HUES64 (cell line): ENCODE measurements around the gene NFE2L2.
"Not testable (repeated sequence)": the region's sequence is repeated elsewhere in the genome, so short reads cannot be mapped to it uniquely, and the experiment has no call there.

Experiments used
- H3K27ac ChIP-seq: 2 replicates; pipeline ENCODE4 v1.7.0; 2013; ENCODE audit warnings: low read depth, low read length, inconsistent platforms
- H3K27me3 ChIP-seq: 2 replicates; pipeline ENCODE4 v1.6.1; 2013; ENCODE audit warnings: mild to moderate bottlenecking, low read length; ENCODE audit not compliant: insufficient read depth
- H3K36me3 ChIP-seq: 2 replicates; pipeline ENCODE4 v1.6.1; 2013; ENCODE audit warnings: mild to moderate bottlenecking, low read length; ENCODE audit not compliant: insufficient read depth
- H3K4me1 ChIP-seq: 2 replicates; pipeline ENCODE4 v1.6.1; 2013; ENCODE audit warnings: mild to moderate bottlenecking, low read length, moderate library complexity; ENCODE audit not compliant: insufficient read depth
- H3K4me3 ChIP-seq: 2 replicates; pipeline ENCODE4 v1.5.1; 2013; ENCODE audit warnings: mild to moderate bottlenecking, low read length, moderate library complexity
- H3K9ac ChIP-seq: 2 replicates; pipeline ENCODE4 v1.6.1; 2013; ENCODE audit warnings: mild to moderate bottlenecking, low read depth, low read length
- H3K9me3 ChIP-seq: 2 replicates; pipeline ENCODE4 v1.6.1; 2013; ENCODE audit warnings: low read depth, low read length; ENCODE audit not compliant: insufficient read depth
- WGBS: fragments of 150-250, 120-280 bp; methylation state at CpG from one replicate; pipeline ENCODE4 v1.1.7; 2013; ENCODE audit warnings: missing lambda C conversion rate; 5-methylcytosine and 5-hydroxymethylcytosine counted together

NFE2L2 gene

DNA sequence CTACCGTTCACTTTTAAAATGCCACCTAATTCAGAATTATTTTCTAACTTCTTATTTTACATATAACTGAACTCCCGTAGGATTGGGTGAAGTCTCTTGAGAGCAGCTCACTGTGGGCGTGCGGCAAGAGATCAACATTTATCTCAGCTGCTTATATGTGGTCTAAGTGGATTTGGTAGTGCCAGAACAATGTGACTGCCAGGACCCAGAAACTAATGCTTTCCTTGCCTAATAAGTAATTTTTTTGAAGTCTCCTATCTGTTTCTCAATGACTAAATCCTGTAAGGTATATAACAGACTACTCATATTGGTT, 11.2 kb upstream of the NFE2L2 start:
- H3K4me3 ChIP-seq, result no peak overlapping the region

DNA sequence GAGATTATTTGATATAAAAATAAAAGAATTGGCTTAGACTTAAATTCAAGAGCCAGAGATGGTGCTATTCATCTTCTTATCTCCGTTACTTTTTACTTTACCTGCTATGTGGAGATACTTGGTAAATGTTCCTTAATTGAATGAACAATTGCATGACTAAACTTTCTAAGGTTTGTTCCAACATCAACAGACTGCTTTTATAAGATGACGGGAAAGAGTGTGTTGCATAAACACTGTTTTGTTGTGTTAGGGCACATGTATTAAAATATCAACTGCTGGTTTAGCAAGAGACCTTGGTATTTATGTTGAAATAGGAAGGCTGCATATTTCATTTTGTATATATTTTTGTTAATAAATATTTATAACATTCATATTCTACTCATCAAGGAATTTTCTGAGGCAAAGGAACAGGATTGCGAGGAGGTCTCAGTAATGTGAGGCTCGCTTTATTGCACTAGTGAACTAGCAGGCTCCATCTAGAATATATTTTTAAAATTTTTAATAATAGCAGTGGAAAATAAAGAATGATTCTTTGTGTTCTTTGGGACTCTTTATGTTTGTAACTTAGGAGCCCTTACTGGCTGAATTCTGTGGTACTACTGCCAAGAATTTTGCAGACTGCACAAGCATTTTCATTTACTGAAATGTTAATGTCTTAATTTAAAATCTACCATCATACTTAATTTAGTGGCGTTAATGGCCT, 10.7 kb upstream of the NFE2L2 start:
- Histone ChIP-seq H3K36me3 (no peaks in the 10 kb centered on the region), H3K27me3 (no peaks in the 10 kb centered on the region), H3K4me3 (no peak overlapping the region), H3K9ac (no peak overlapping the region), H3K9me3 (no peaks in the 10 kb centered on the region), H3K27ac (no peak overlapping the region), H3K4me1 (peaks cover 12% of the 10 kb centered on the region)
- 95% methylated on average over 5 of the region's 5 CpGs for WGBS

More for the DNA sequence above, 11.2 kb upstream of the NFE2L2 start:
- Histone ChIP-seq H3K4me1 (peaks cover 12% of the 10 kb centered on the region), H3K27ac (no peak overlapping the region), H3K9me3 (no peaks in the 10 kb centered on the region), H3K9ac (no peak overlapping the region), H3K36me3 (no peaks in the 10 kb centered on the region), H3K27me3 (no peaks in the 10 kb centered on the region)
- 87% methylated on average over 4 of the region's 4 CpGs for WGBS

DNA sequence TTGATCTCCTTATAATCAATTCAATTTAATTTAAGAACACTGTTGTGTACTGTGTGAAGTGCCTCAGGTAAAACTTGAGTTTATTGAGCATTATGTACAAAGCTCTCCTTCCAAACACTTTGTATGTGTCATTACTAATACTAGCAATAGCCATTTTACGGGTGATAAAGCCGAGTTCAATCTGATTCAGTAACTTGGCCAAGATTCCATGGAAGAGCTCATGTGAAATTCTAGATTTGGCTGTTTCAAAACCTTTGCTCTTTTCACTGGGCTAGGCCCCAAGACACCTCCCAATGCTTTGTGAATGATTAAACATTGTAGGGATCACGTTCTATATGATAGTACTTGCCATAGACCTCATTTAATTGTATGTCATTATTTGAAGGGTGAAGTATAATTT, 8.9 kb upstream of the NFE2L2 start:
- no peak overlapping the region for H3K4me3 ChIP-seq
- H3K27ac ChIP-seq, result no peak overlapping the region
- H3K4me1 ChIP-seq, result peaks cover 12% of the 10 kb centered on the region
- no peaks in the 10 kb centered on the region for H3K9me3 ChIP-seq
- no peak overlapping the region for H3K9ac ChIP-seq
- WGBS, result 93% methylated on average over 3 of the region's 3 CpGs
- H3K27me3 ChIP-seq, result no peaks in the 10 kb centered on the region
- no peaks in the 10 kb centered on the region for H3K36me3 ChIP-seq

DNA sequence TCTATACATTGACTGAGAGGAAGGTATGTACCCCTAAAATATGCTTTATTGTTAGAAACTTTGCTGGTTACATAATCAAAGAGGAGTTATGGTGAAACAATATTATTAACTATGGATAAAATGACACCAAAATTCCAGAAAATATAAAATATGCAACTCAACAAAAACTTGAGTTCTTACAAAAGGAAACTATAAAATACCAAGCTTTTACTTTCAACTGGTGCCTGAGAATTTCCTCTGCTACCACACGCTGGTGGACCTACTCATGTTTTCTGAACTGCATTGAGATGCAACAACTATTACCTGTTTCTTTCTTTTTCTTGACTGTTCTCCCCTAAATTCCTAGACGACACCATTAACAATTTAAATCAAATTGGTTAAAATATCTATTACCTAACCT, 8.2 kb upstream of the NFE2L2 start:
- no peak overlapping the region for H3K4me3 ChIP-seq
- WGBS, result 49% methylated on average over 2 of the region's 2 CpGs
- H3K27me3 ChIP-seq, result no peaks in the 10 kb centered on the region
- H3K9ac ChIP-seq, result no peak overlapping the region
- no peaks in the 10 kb centered on the region for H3K9me3 ChIP-seq
- no peaks in the 10 kb centered on the region for H3K36me3 ChIP-seq
- peak overlapping the region; percentile 33; the same call in 1 of the 2 replicates for H3K27ac ChIP-seq
- H3K4me1 ChIP-seq, result peaks cover 12% of the 10 kb centered on the region

DNA sequence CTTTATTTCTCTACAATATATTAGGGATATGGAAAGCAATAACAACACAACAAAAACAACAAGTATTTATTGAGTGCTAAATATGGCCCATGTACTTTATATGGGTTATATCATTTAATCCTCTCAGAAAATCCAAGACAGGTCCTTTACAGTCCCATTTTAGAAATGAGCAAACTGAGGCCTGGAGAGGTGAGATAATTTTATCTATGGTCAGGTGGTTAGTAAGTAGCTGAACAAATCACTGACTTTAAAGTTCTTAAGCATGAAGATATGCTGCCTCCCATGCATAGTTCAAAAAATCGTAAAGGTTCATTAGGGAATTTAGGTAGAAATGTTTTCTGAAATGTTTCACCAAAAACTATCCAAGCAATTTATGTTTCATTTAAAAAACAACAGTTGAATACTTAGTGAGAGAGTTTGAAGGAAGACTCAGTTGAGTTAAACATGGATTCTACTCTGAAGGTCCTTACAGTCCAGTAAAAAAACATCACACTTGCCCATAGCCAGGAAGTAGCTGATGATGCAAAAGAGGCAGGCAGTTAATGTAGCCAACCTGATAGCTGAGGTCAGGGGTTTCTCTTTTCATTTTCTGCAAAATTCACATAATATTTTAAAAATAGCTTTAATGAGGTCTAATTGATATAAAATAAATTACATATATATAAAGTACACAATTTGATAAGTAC, 7.6 kb upstream of the NFE2L2 start:
- H3K27me3 ChIP-seq, result no peaks in the 10 kb centered on the region
- WGBS, result no CpG with 5 or more reads among the region's 1 CpG
- H3K27ac ChIP-seq, result no peak overlapping the region
- peaks cover 12% of the 10 kb centered on the region for H3K4me1 ChIP-seq
- H3K36me3 ChIP-seq, result no peaks in the 10 kb centered on the region
- no peaks in the 10 kb centered on the region for H3K9me3 ChIP-seq
- H3K4me3 ChIP-seq, result no peak overlapping the region
- no peak overlapping the region for H3K9ac ChIP-seq

DNA sequence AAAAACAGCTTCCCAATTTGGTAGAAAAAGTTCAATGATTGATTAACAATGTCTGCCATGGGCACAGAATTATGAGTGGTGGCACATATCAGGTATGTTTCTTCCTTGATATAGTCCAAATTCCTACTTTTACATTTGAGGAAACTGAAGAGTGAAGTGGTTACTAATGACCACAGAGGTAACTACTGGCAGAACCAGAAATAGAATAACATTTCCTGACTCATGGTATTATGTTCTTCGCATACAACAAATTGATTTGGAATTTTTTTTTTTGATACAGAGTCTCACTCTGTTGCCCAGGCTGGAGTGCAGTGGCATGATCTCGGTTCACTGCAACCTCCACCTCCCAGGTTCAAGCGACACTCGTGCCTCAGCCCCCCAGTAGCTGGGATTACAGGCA, 6.0 kb upstream of the NFE2L2 start:
- no peak overlapping the region for H3K4me3 ChIP-seq
- 95% methylated on average over 4 of the region's 4 CpGs for WGBS
- H3K9ac ChIP-seq, result no peak overlapping the region
- no peaks in the 10 kb centered on the region for H3K27me3 ChIP-seq
- no peak overlapping the region for H3K27ac ChIP-seq
- peaks cover 23% of the 10 kb centered on the region for H3K4me1 ChIP-seq
- H3K9me3 ChIP-seq, result no peaks in the 10 kb centered on the region
- no peaks in the 10 kb centered on the region for H3K36me3 ChIP-seq

DNA sequence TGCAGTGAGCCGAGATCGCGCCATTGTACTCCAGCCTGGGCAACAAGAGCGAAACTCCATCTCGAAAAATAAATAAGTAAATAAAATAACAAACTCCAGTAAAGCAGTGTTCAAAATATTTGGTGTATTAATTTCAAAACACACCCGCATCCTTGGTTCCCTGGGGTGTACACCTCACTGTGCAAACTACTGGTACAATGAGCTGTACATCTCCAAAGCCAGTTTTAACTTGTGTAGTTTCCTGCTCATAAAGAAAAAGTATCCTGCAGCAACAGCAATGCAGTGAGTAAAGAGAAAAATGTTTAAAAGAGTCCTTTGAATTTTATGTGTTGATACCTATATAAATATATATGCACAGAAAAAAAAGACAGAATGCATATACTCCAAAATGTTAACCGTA, 4.4 kb upstream of the NFE2L2 start:
- Histone ChIP-seq H3K4me3 (no peak overlapping the region), H3K27ac (no peak overlapping the region), H3K9ac (no peak overlapping the region), H3K27me3 (no peaks in the 10 kb centered on the region), H3K4me1 (peaks cover 27% of the 10 kb centered on the region), H3K36me3 (no peaks in the 10 kb centered on the region), H3K9me3 (no peaks in the 10 kb centered on the region)
- 94% methylated on average over 4 of the region's 7 CpGs for WGBS

DNA sequence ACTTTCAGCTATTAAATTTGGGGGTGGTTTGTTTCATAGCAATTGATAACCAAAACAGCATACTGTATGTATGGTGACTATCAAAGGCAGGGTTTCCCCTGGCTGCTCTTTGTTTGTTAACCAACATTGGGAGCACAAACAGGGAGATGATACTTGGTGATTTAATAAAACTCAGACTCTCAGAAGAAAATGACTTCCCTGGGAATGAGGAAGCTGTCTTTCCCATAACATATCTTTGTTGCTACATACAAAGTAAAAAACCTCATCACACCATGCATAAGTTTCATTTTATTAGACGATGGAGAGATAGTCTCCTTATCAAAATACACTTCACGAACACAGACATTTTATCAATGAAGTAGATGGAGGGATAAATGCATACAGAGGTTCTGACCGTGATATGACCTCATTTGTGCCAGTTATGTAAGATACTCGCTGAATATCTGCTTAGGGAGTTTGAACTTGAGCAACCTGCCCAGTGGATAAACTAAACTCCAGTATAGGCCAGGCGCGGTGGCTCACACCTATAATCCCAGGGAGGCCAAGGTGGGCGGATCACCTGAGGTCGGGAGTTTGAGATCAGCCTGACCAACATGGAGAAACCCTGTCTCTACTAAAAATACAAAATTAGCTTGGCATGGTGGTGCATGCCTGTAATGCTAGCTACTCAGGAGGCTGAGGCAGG, 3.8 kb upstream of the NFE2L2 start:
- Histone ChIP-seq H3K9ac (no peak overlapping the region), H3K4me3 (no peak overlapping the region), H3K27ac (no peak overlapping the region), H3K4me1 (peaks cover 26% of the 10 kb centered on the region), H3K36me3 (no peaks in the 10 kb centered on the region), H3K27me3 (no peaks in the 10 kb centered on the region), H3K9me3 (no peaks in the 10 kb centered on the region)
- WGBS, result 92% methylated on average over 6 of the region's 8 CpGs

DNA sequence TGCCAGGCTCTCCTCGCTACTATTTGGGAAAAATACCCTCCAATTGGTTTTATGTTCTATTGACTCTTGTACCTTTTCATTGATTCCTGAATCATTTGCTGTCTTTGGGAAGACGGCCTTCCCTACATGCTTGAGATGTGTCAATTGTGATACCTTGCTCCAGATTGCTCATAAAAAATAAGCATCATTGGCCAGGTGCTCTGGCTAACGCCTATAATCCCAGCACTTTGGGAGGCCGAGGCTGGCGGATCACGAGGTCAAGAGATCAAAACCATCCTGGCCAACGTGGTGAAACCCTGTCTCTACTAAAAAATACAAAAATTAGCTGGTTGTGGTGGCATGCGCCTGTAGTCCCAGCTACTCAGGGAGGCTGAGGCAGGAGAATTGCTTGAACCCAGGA, 2.4 kb upstream of the NFE2L2 start:
- H3K4me3 ChIP-seq, H3K27me3 ChIP-seq: not testable (repeated sequence)
- WGBS, result 95% methylated on average over 8 of the region's 8 CpGs

DNA sequence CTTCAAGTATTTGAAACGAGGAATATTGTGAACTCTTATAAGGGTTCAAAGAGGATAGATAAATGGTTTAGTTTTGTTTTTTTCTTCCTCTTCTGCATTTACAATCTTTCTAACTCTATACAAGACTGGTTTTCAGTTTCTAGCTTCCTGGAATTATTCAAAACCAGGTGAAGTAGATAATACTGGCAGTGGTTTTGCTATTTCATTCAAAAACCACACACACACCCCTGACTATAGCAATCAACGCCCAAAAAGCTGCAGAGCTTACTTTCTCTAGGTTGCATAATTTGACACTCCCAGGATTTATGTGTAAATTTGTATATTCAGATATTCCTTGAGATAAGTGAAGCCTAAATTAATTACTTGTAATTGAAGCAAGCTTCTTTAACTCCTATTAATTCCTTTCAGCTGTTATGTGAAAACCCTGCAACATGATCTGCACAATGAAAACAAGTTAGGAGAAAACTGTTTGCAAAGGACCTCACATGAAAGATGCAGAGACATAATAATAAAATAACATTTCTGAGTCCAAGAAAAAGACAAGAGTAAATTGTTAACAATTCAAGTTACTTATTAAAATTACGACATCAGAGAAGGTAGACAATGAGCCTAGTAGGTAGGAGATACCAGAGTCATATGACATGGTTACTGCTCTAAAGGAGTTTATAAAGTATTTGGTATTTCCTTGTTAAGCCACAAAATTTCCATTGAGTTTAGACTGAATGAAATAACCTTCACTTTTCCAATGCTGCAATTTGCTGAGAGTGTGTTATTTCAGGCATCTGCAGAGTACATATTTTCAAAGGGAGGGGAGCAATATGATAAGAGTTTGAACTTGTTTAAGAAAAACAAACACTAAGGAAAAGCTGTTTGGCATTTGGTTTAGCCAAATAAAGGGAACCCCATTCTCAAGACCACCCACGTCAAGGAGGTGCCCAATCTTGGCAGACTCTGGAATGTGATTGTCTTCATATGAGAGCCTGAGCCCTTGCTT, 1.6 kb upstream of the NFE2L2 start:
- Histone ChIP-seq H3K27ac (peak overlapping the region; percentile 97; the same call in 1 of the 2 replicates), H3K4me1 (peaks cover 34% of the 10 kb centered on the region), H3K9ac (no peak overlapping the region; the same call in 1 of the 2 replicates), H3K27me3 (no peaks in the 10 kb centered on the region), H3K36me3 (no peaks in the 10 kb centered on the region), H3K4me3 (peak overlapping the region; percentile 84), H3K9me3 (no peaks in the 10 kb centered on the region)
- WGBS, result 86% methylated on average over 3 of the region's 4 CpGs

More for the DNA sequence above, 2.4 kb upstream of the NFE2L2 start:
- H3K9ac ChIP-seq, H3K9me3 ChIP-seq, H3K36me3 ChIP-seq, H3K27ac ChIP-seq: not testable (repeated sequence)
- H3K4me1 ChIP-seq, result peaks cover 26% of the 10 kb centered on the region
